Activated gamma-delta T cell (primary cell): ENCODE results near the gene DYNLT1.
"Not testable (repeated sequence)": the region's sequence is repeated elsewhere in the genome, so short reads cannot be mapped to it uniquely, and the experiment has no call there.

Source experiments
- DNase-seq: peaks from one replicate; lab custom pipeline; 2025; lab: John Stamatoyannopoulos, UW

DYNLT1 gene

DNA sequence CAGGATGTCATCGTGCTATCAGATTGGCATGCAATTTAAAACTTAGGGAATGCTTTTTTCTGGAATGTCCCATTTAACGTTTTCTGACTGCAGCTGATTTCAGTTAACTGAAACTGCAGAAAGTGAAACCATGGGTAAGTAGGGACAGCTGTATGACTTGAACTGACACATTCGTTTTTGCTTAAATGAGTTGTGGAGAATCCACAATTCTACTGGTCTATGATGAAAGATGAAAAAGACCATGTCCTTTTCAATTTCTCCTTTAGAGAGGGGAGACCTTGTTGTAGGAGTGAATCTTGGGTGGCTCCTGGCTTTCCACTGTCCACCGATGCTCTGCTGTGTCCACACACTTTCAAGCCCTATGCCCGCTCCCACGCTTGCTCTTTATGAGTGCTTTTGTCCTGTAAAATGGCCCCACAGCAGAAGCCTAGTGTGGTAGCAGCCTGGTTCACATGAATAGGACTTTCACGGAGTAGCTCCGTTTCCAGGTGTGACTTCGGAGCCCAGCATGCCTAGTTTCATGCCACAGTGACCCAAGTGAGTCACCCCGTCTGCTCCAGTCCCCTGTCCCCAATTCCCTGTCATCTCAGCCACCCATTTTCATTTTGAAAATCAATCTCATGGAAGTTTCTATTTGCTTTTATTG, 21.9 kb downstream of the DYNLT1 start:
- DNase-seq: no peak

DNA sequence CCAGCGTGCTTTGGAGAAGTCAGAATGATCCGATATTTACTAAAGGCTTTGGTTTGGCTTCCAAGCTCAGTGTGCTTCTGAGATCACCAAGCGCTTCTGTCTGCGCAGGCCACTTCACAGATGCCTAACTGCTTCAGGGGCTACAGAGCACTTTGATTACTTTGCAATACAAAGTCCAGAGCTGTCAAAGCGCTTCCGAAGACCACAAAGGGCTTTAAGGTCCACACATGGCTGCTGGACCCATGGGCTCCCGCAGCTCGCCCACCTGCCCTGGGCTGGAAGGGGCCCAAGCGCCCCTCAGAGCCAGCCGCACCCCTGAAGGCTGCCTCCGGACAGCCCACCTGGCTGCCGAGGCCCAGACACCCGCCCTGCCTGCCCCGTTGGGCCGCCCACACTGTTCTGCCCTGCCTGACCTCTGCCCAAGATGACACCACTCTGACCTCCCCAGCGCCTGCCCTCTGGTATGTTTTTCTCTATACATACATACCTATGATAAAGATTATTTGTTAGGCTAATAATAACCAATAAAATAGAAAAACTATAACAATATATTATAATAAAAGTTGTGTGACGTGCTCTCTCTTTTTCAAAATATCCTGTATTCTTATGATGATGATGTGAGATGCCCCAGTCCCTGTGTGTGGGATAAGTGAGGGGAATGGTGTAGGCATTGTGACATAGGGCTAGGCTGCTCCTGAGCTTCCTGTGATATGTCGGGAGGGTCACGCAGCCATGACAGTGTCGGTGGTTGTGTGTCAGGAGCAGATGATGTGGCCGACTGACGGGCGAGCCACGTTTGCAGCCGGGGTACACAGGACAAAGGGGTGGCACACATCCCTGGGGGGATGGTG, 22.6 kb downstream of the DYNLT1 start:
- DNase-seq: no peak

DNA sequence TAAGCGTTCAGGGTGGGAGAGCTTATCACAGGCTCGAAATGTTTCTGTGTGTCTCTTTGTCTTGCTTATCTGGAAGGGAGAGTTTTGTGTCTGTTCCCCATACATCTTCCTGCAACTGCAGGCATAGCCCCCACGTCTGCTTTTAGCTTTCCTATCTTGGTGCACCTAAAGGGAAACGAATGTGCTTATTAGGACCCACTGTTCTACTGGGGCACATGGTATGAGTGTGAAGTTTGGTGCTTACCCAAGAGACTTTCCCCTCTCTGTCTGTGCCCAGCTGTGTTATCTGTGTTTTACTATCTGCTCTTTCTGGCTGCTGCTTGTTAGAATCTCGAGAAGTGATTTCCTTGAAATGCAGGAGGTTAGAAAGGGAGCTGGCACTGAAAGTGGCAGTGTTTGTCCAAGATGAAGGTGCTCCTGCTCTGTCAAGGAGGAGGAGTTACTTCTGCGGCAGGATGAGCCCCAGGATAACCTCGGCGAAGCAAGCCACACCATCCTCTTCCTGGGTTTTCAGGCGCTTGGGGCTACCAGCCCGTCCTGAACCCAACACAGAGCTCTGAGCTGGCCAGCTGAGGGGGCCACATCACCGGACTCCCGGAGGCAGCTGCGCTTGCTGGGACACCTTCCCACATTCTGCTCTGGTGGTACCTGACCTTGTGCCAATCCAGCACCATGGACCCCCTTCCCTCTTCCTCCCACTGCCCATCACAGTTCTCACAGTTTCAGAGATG, 23.4 kb downstream of the DYNLT1 start:
- DNase-seq: no peak

DNA sequence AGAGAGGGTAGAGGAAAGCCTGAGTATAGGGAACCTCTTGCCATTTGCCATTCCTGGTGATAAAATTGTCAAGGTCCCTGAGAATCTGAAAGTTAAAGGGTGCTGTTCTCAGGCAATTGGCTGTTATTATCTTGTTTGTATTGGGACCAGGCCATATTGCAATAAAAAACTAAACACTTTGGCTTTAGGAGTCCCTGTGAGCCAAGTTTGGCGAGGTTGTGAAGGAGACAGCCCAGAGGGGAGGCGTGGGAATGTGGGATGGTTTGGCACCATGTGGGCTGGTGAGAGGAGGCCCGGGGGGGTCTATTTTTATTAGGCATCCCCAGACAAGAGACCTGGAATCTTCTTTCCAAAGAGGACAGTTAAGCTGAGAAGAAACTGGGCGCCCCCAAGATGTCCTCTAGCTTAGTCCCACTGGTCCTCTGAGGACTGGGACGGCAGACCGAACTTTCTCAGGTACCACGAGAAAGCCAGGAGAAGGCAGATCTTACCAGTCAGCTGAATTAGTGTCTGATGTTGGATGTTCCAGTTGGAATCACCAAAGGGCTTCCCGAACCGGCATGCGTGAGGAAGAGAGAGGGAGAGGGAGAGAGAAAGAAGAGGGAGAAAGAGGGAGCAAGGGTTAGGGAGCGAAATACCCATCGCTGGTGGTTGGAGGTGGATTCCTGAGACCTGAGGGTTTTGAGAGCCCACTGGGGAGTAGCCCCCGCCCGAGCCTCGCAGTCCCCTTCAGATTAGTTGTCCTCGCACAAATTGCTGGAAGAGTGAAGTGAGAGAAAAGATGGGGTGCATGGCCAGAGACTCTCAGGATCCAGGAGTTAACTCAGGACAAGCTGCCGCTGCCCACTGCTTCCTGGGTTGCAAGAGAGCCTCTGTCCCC, 24.4 kb downstream of the DYNLT1 start:
- DNase-seq: no peak

DNA sequence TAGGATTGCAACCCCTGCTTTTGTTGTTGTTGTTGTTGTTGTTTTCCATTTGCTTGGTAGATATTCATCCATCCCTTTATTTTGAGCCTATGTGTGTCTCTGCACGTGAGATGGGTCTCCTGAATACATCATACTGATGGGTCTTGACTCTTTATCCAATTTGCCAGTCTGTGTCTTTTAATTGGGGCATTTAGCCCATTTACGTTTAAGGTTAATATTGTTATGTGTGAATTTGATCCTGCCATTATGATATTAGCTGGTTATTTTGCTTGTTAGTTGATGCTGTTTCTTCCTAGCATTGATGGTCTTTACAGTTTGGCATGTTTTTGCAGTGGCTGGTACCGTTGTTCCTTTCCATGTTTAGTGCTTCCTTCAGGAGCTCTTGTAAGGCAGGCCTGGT, 26.3 kb downstream of the DYNLT1 start:
- not testable (repeated sequence) for DNase-seq

DNA sequence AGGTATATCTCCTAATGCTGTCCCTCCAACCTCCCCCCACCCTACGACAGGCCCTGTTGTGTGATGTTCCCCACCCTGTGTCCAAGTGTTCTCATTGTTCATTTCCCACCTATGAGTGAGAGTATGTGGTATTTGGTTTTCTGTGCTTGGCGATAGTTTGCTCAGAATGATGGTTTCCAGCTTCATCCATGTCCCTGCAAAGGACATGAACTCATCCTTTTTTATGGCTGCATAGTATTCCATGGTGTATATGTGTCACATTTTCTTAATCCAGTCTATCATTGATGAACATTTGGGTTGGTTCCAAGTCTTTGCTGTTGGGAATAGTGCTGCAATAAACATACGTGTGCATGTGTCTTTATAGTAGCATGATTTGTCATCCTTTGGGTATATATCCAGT, 29.9 kb downstream of the DYNLT1 start:
- not testable (repeated sequence) for DNase-seq

DNA sequence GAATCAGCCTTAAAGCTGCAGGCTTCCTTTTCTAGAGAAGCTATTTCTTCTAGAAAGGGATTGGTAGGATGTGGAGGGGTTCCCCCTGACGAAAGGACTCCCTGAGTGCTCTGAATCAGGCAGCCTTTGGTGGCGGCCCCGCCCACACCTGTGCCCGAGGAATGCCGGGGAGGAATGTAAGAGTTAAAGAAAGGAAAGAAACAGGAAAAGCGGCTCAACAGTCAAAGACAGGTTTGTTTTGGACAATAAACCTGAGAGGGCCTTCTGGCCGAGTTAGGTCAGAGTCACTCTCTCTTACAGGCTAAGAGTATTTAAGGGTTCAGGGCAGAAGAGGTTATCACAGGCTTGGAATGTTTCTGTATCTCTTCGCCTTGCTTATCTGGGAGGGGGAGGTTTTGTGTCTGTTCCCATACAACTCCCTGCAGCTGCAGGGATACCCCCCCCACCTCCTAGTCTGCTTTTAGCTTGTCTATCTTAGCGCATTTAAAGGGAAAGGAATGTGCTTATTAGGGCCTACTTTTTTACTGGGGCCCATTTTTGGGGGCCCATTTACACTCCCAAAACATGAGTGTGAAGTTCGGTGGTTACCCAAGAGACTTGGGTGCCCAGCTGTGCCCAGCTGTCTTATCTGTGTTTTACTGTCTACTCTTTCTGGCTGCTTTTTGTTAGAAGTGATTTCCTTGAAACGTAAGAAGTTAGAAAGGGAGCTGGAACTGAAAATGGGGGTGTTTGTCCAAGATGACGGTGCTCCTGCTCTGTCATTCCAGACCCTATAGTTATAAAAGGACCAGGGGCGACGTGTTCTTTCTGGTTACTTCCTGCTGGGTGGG, 32.8 kb downstream of the DYNLT1 start:
- no peak for DNase-seq

DNA sequence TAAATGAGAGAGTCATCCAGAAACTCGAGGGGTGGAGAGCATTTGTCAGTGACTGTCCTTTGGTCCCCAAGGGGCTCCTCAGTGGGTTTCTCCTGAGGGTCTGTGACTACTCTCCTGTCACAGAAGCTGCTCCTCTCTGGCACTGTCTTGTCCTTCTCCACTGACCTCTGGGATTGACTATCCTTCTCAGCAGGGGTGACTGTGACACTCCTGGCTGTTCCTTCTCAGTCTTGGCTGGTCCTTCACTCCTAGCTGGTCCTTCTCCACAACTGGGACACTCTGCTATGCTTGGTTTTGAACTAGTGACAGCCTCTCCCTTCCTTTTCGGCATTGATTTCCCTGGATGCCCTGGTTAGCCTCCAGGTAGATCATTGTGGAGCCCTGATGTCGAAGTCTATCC, 33.5 kb downstream of the DYNLT1 start:
- DNase-seq: no peak

DNA sequence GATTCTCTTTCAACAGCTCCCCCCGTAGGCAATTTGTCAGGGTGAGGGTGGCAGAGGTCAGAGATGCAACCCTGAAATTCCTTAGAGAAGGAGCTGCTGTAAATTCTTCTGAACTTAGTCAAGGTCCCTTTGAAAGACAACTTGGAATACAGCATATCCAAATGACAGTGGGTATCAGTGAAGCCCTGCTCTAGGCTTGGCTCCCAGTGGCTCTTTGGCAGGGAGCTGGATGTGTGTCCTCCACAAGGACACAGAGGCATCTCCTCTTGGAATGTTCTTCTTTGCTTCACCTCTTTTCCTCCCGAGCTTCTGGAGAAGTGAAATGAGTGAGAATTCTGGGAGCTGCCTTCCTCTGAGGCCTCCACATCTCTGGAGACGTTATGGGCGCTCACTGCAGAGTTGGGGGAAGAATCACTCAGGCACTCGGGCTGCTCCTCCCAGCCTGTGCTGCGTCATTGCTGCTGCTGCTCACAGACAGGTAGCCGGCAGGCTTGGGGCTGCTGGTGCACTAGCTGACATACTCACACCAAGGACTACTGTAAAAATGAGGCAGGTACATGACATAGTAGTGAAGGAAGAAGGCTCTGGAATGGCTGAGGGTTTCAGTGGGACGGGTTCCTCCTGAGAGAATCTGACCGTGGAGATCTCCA, 34.1 kb downstream of the DYNLT1 start:
- DNase-seq: no peak

DNA sequence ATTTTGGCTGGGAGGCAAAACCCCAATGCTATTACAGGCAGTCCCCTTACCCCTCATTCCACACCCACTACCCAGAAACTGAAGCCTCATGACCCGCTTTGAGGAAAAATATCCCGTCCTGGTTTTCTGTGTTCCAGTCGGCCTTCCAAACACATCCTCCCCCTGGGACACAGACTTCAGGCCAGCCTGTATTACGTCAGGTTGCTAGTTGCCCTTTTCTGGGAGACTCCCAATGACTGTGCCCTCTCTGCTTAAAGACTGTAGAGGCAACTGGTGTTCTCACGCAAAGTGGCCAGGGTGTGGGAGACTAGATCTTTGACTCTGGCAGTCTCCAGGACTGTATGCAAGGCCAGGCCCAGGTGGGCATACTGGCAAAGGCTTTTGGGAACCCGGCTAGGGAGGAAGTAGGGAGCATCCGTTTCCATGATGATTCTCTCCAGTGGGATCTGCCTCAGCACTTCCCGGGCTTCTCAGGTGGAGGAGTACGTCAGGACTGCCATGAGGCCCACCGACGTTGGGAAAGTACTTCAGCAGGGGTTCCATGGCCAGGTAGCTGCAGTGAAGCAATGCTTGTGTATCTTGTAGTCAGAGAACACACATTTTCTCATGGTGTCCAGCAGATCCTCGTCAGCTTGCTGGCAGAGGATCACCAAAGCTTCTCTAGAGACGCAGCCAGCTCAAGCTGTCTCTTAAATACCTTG, 34.9 kb downstream of the DYNLT1 start:
- DNase-seq: no peak

DNA sequence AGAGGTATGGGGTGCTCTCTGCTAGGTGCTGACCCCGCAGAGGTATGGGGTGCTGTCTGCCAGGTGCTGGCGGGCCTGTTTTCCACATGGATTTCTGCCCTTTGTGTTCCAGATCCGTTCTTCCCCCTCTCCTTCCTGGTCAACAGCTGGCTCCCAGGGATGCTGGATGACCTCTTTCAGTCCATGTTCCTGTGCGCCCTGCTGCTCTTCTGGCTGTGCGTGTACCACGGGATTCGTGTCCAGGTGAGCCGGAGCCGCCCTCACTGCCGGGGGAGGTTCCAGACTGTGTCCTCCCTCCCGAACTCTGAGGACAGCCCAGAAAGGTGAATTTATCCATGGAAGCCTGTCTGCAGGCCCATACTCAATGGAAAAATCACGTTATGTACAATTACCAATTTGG, 36.3 kb downstream of the DYNLT1 start:
- DNase-seq: no peak

DNA sequence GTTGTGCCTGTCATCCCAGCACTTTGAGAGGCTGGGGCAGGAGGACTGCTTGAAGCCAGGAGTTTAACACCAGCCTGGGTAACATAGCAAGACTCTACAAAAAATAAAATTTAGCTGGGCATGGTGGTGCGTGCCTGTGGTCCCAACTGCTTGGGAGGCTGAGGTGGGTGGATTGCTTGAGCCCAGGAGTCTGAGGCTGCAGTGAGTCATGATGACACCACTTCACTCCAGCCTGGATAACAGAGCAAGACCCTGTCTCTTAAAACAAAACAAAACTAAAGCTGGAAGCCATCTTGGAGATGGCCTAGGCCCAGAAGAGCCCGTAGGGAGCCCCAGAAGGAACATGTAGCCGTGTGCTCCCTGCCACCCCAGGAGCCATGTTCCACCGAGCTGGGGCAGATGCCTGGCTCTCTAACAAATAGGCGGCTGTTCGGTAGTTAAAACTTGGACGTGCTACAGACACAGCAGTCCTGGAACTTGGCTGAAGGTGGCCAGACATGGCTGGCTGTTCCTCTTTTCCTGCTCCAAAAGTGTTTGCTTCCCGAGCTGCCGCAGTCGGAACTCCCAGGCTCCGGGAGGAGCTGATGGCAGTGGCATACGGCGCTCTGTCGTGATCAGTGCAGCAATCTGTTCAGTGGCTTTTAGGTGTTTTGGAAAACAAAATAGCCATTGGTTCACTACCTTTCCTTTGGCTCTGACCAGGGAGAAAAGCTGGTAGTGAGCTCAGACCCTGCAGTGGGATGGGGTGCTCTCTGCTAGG, 37.0 kb downstream of the DYNLT1 start:
- DNase-seq: no peak

DNA sequence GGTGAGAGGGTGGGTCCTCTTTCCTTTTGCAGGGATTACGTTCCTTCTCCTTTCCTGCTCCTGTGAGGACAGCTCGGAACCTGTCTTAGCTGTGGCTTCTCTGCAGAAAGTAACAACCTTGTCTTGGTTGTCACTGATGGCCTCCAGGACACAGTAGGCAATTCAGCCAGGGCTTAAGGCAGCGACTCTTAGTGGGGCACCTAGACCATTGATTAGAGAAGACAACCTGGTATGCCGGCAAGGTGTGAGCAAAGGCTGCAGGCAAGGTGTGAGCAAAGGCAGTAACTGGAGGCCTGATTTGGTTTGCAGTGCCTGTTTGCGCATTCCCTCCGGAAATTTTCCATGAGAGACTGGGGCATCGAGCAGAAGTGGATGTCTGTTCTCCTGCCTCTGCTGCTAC, 37.6 kb downstream of the DYNLT1 start:
- no peak for DNase-seq

DNA sequence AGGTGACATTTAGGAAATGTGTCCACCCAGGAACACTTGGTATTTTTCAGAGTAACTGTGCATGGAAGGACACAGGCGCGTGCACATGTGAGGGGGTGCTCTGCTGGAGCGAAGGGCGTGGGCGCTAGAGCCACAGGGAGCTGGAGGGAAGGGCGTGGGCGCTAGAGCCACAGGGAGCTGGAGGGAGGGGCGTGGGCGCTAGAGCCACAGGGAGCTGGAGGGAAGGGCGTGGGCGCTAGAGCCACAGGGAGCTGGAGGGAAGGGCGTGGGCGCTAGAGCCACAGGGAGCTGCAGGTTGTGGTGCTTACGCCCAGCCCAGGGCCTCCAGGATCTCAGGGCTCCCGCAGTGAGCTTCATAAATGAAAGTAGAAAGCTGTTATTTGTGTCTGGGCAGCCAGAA, 38.5 kb downstream of the DYNLT1 start:
- DNase-seq: not testable (repeated sequence)

DNA sequence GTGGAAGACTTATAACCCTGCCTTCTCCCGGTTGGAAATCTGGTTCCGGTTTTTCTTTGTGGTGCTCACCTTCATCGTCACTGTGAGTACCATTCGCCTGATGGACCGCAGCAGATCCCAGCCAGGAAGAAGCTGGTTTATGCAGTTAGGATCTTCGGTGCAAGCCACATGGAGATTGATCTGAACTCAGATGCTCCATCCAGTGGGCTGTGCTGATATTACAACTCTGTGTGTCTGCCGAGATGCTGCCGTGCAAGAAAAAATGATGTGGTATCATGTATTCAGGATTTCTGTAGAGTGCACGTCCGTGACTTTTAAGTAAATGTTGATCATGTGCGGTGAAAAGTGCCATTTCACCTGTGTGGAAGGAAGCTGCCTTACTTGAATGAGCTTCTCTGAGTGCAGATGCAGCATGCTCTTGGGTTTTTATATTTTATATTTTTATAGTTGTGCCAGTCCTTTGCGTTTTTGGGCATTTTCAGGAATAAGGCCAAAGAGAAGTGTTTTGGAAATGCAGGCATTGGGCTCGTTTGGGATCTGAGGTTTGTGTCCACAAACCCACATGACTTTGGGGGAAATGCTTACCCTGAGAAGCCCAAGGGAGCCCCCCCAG, 39.2 kb downstream of the DYNLT1 start:
- no peak for DNase-seq

DNA sequence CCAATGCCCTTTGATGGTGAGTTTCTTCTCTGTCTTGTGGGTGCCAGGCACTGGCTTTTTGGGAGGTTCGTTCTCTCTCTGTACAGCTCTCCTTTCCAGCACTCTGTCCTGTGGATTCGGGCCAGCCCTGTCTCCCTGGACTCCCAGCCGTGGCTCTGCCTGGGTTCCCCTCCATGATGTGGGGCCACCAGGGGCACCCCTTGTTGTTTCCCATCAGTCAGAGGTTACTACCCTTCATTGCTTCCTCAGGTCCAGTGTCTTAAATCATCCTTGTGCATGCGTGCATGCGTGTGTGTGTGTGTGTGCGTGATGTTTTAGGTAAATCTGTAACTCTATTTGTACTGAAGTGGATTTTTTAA, 40.5 kb downstream of the DYNLT1 start:
- no peak for DNase-seq

DNA sequence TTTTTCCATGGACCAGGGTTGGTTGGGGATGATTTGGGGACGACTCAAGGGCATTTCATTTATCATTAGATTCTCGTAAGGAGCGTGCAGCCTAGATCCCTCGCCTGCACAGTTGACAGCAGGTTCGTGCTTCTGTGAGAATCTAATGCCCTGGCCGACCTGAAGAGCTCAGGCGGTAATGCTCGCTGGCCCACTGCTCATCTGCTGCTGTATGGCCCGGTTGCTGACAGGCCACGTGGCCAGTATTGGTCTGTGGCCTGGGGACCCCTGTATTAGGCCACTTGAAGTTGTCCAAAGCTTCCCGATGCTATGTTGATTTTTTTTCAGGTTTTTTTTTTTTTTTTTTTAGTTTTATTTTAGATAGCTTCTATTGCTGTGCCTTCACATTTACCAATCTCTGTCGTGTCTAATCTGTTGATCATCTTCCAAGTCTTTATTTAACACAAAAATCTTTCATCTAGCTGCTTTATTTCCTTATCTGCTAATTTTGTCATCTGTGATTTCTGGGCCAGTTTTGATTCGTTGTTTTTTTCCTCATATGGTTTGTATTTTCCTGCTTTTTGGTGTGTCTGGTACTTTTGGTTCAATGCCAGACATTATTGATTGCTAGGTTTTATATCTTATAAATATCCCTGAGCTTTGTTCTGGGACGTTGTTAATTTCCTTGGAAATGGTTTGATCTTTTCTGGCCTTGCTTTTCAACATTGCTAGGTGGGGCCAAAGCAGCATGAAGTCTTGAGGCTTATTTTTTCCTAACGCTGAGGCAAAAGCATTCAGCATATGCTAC, 41.1 kb downstream of the DYNLT1 start:
- no peak for DNase-seq

DNA sequence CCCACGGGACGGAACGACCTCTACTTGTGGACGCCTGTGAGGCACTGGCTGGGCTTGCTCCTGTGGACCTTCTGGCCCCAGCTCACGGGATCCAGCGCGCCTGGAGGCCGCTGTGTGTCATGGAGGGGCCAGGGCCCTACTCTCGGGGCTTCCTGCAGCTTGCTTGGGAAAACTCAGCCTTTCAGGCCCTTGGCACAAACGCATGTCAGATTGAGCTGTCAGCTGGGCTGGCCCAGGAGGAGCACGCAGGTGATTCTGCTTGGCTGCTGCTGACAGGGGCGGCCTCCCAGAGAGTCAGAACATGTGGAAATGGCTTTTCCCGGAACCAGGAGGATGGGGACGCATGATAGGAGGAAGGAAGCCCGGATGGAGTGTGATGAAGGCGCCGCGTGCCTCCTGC, 44.9 kb downstream of the DYNLT1 start:
- no peak for DNase-seq
